Measurements from ENCODE around the gene AMT. TPM values are rescaled to one million over a fixed set of nuclear protein-coding genes. Genes with fewer than 3 reads are reported as not detected.

AMT gene
- total and polyA plus RNA-seq, 2 experiments from 2014 or later: 32.8 to 35.6 TPM

GRCh38 chr3:49377483-49377882 lies 44.8 kb downstream of the AMT start (continued):
- TF ChIP-seq NANOG (IDR thresholded peaks at IDR 0.05; ENCODE audit: borderline replicate concordance): no peak
- TF ChIP-seq STAT1 (IDR thresholded peaks at IDR 0.05; ENCODE audit: unreplicated experiment): no peak
- TF ChIP-seq ETS1 (IDR thresholded peaks at IDR 0.05): no peak
- TF ChIP-seq ZNF331 (CRISPR knock-in tag; IDR thresholded peaks at IDR 0.05; ENCODE audit: low read depth): no peak
- no peak for TF ChIP-seq EZH2phosphoT487 (IDR thresholded peaks at IDR 0.05; ENCODE audit: unreplicated experiment)
- TF ChIP-seq ZNF114 (CRISPR knock-in tag; IDR thresholded peaks at IDR 0.05): no peak

- DNase-seq (ENCODE audit: low spot score) (no peak), ATAC-seq (no peak)
- no peak overlapping the region for H2AFZ ChIP-seq
- peaks cover 64% of the 10 kb centered on the region for H3K36me3 Mint-ChIP-seq (ENCODE audit: low read depth)
- no peaks in the 10 kb centered on the region for H3K4me1 ChIP-seq (ENCODE audit: insufficient read depth)
- H3K4me2 ChIP-seq: no peak overlapping the region
- no peaks in the 10 kb centered on the region for H3K9me3 Mint-ChIP-seq
- H3K27me3 Mint-ChIP-seq (ENCODE audit: insufficient read depth, low read depth, poor library complexity): peaks cover 2% of the 10 kb centered on the region
- H3K4me3 Mint-ChIP-seq: no peak overlapping the region
- H3K27ac Mint-ChIP-seq: no peak overlapping the region
- peaks cover 32% of the 10 kb centered on the region for H4K20me1 ChIP-seq (replicated peaks; ENCODE audit: insufficient read depth)
- no peak overlapping the region for H3K4me3 ChIP-seq
- peaks cover 64% of the 10 kb centered on the region for H3K79me2 ChIP-seq (replicated peaks; ENCODE audit: insufficient read depth)
- H3K27me3 ChIP-seq (ENCODE audit: insufficient read depth): no peaks in the 10 kb centered on the region
- H3K4me1 Mint-ChIP-seq: no peaks in the 10 kb centered on the region
- peaks cover 33% of the 10 kb centered on the region for H3K36me3 ChIP-seq (ENCODE audit: insufficient read depth)
- H3K27ac ChIP-seq (ENCODE audit: low read depth): no peak overlapping the region
- H3K9me2 ChIP-seq (ENCODE audit: insufficient read depth): no peaks in the 10 kb centered on the region
- H3F3A ChIP-seq (replicated peaks; ENCODE audit: low read depth): peaks cover 9% of the 10 kb centered on the region
- no peak for TF ChIP-seq CTCF (conservative IDR thresholded peaks at IDR 0.05; ENCODE audit: low read depth in 2 of 2)
- no peak for TF ChIP-seq CREB1 (CRISPR knock-in tag; IDR thresholded peaks at IDR 0.05; ENCODE audit: low read depth)
- TF ChIP-seq EZH2 (IDR thresholded peaks at IDR 0.05; ENCODE audit: low read depth, unreplicated experiment): no peak
- no peak for TF ChIP-seq JUNB (IDR thresholded peaks at IDR 0.05; ENCODE audit: unreplicated experiment)
- no peak for TF ChIP-seq ZNF462 (CRISPR knock-in tag; IDR thresholded peaks at IDR 0.05)
- no peak for TF ChIP-seq ZNF114 (CRISPR knock-in tag; IDR thresholded peaks at IDR 0.05)
- no peak for TF ChIP-seq REST (IDR thresholded peaks at IDR 0.05; ENCODE audit: unreplicated experiment)
- no peak for TF ChIP-seq ETS1 (IDR thresholded peaks at IDR 0.05)
- TF ChIP-seq NANOG (IDR thresholded peaks at IDR 0.05; ENCODE audit: borderline replicate concordance): no peak
These were observed 50.3 kb downstream of the AMT start for GRCh38 chr3:49371946-49372345.

Data from GM23338 (cell line).